GM12875 (cell line): ENCODE data around the gene TNPO1.

Experiments used
- H3K4me3 ChIP-seq: one replicate; pipeline ENCODE4 v1.5.1; 2011; ENCODE audit warnings: low read depth, low read length, control low read depth
- CTCF ChIP-seq: IDR thresholded peaks from 2 replicates; pipeline ENCODE4 v1.5.1; 2011; ENCODE audit warnings: low read depth, mild to moderate bottlenecking, control low read depth, inconsistent platforms, low read length, moderate library complexity, borderline replicate concordance; ENCODE audit not compliant: insufficient read depth

Gene TNPO1

GRCh38 chr5:72892846-72893245, 76.4 kb downstream of the TNPO1 start:
- TF ChIP-seq CTCF: no peak

DNA sequence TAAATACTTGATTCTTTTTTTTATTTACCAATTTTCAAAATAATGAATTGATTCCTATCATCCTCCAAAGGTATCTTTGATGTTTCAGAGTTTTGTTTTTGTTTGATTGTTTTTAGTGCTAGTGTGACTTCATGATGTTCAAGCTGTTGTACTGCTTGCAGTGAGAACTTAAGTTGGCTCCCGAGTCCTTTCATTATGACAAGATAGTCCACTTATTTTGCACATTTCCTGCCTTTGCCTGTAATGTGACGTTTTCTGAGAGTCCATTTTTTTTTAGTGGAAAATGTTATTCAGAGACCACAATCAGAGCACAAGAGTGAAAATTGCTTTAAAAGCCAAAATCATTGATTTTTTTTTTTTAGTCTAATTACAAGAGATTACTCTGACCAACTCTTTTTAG, 79.3 kb downstream of the TNPO1 start:
- H3K4me3 ChIP-seq: no peak overlapping the region
- no peak for TF ChIP-seq CTCF

More at GRCh38 chr5:72892846-72893245, 76.4 kb downstream of the TNPO1 start:
- no peak overlapping the region for H3K4me3 ChIP-seq

DNA sequence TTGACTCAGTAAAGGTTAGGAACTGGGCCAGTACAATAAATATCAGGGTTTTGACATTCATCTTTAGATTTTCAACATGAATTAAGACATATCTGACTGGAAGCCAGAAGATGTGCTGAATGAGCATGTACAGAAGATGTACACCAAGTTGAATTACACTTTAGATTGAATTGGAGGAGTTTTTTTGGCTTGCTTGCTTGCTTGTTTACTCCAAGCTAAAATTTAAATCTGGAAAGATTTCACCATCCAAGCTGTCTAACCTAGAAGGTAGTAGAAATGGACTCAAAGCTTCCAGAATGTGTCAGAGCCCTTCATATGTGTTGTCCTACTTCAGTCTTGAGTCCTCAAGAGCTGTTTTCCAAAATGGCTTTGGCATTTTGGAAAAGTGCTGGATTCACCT, 90.3 kb downstream of the TNPO1 start:
- H3K4me3 ChIP-seq: no peak overlapping the region
- TF ChIP-seq CTCF: no peak

GRCh38 chr5:72908664-72909063, 92.2 kb downstream of the TNPO1 start:
- no peak for TF ChIP-seq CTCF
- no peak overlapping the region for H3K4me3 ChIP-seq

DNA sequence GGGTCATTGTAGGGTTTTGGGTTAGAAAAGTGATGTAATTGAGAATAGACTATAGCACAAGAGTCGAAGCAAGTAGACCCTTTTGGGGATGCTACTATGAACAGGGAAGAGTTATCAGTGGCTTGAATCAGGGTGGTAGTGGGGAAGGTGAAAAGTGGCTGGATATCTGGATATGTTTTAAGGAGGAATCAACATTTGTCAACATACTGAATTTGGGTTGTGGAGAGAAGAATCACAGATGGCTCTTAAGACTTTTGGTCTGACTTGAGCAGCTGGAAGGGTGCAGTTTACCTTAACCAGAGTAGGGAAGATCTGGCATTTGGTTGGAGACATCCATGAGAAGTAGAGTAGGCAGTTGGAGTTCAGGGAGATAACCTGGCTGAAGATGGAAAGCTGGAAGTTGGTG, 100.9 kb downstream of the TNPO1 start:
- no peak for TF ChIP-seq CTCF

DNA sequence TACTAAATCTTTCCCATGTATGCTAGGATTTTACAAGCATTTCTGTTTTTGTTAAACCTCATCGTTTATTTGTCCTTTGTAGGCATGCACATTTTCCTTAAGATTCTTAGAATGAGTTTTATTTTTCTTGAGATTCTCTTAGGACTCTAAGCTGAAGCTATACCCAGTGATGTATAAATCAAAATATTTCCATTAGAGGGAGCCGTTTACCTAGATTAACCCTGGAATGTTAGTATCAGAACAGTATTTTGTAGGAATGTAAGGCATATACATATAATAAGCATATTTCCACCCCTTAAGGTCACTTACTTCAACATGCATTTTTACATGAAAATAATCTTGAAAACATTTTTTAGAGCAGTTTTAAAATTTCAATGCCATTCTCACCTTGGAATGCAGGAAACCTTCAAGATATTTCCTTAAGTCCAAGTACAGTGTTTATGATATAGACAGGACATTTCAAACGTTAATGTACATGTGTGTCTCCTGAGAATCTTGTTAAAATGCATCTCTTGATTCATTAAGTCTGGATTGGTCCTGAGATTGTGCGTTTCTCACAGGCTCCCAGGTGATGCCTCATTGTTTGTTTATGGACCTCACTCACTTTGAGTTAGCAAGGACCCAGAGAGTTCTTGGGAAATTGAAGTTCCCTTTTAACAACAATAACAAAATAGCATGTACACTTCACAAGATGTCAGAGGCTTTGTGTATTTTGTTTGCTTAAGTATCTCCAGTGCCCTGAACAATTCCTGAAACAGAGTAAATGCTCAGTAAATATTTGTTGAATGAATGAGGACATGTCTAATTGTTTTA, 104.4 kb downstream of the TNPO1 start:
- no peak for TF ChIP-seq CTCF
- H3K4me3 ChIP-seq: no peak overlapping the region

More for the DNA sequence above, 100.9 kb downstream of the TNPO1 start:
- H3K4me3 ChIP-seq: no peak overlapping the region

DNA sequence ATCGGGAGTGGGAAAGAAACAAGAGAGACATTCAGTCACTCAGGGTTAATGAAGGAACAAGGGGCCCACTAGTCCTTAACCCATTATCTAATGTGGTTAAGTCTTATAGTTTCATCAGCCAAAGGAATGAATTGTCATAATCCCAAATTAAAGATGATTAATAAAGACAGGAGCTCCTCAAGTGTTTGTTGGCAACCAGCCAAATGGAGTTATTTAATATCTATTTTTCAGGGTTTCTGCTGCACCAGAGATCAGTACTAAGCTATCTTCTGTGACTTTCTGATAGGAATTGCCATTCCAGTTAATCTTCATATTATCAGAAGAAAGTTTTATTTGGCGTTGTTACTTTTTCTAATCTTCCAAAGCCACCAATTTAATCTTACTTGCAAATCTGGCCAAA, 105.4 kb downstream of the TNPO1 start:
- no peak for TF ChIP-seq CTCF
- H3K4me3 ChIP-seq: no peak overlapping the region
